ENCODE measurements around the gene OXSM. TPM values are rescaled to one million over a fixed set of nuclear protein-coding genes. Genes with fewer than 3 reads are reported as not detected.

OXSM gene
- total and polyA plus RNA-seq, 10 of the 15 experiments (the other 5 are each of a cell fraction or from before 2014, with no cell fraction given), result 12.9 to 37.5 (median 22.1) TPM

GRCh38 chr3:25789596-25790556 lies at the start of gene OXSM (continued):
- TF ChIP-seq SKIL (IDR thresholded peaks at IDR 0.05; ENCODE audit: low read depth, poor library complexity, severe bottlenecking), result peak; percentile 13
- TF ChIP-seq ZNF207 (IDR thresholded peaks at IDR 0.05; ENCODE audit: borderline replicate concordance), result peak; percentile 69; the same call in 1 of the 2 replicates
- no peak for TF ChIP-seq WRNIP1 (IDR thresholded peaks at IDR 0.05; ENCODE audit: borderline replicate concordance, low read depth, low read length)
- TF ChIP-seq CHD2 (IDR thresholded peaks at IDR 0.05; ENCODE audit: borderline replicate concordance, low read depth, low read length), result peak; percentile 65
- peak; percentile 91 for TF ChIP-seq PAX5 (IDR thresholded peaks at IDR 0.05; ENCODE audit: borderline replicate concordance, low read depth, low read length)
- TF ChIP-seq ESRRA (IDR thresholded peaks at IDR 0.05; ENCODE audit: low read length), result no peak
- peak; percentile 89 for TF ChIP-seq IKZF1 (conservative IDR thresholded peaks at IDR 0.05)
- TF ChIP-seq ZBTB11 (CRISPR knock-in tag; IDR thresholded peaks at IDR 0.05), result no peak
- no peak for TF ChIP-seq ZNF217 (IDR thresholded peaks at IDR 0.05)
- no peak for TF ChIP-seq BMI1 (IDR thresholded peaks at IDR 0.05; ENCODE audit: borderline replicate concordance)
- peak; percentile 51; the same call in 1 of the 2 replicates for TF ChIP-seq ATF2 (IDR thresholded peaks at IDR 0.05; ENCODE audit: low read length)
- TF ChIP-seq NRF1 (conservative IDR thresholded peaks at IDR 0.05; ENCODE audit: low read depth, low read length), result peak; percentile 84
